Embryonic facial prominence (tissue), 1 donor: ENCODE results near the gene GRM4.

Source experiments
- DNase-seq: peaks from one replicate; pipeline ENCODE4 v3.0.0-alpha.2; 2016; ENCODE audit errors: extremely low spot score

The GRM4 gene

DNA sequence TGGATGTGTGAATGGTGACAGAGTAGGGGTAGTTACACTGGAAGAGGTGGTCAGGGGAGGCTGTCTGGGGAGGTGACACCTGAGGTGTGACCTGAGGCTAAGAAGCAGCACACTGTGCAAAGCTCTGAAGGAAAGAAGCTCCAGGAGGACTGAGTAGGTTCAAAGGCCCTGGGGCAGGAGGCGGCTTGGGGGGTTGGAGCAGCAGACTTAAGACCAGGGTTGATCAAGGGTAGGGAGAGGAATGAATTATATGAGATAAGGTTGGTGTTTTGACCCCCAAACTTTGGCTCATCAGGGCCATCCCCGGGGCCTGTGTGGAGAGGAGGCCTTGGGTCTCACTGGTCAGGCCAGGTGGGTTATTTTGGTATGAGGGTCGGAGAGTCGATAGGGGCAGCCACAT, 166.1 kb downstream of the GRM4 start:
- DNase-seq = no peak

DNA sequence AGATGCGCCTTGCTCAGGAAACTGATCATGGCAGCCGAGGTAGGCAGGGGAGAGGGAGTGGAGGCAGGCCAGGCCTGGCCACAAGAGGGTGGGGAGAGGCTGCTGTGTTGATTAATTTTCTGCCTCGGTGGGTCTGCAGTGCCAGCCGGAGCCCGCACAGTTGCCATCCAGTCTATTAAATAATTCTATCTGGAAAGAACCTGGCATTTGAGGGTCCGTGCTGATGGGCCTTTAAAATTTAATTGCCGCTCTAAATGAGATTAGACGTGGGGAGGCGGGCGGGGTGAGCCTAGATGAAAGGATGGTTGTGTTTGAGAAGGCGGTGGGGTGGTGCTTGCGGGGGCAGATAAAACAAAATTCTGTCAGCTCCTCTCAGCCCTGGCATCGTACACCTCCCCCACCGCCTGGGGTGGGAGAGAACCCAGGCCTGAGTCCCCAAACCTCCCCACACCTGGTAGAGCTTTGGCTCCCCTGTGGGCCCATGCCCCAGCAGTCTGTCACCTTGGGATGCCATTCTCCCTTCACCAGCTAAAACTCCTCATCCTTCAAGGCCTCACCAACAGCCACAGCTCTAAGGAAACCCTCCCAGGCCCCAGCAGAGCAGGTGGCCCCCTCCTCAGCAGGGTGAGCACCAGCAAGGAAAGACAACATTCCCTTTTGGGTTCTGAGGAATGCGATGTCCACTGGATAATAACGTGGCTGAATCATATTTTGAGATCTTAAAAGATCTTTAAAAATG, 167.3 kb downstream of the GRM4 start:
- DNase-seq = no peak

DNA sequence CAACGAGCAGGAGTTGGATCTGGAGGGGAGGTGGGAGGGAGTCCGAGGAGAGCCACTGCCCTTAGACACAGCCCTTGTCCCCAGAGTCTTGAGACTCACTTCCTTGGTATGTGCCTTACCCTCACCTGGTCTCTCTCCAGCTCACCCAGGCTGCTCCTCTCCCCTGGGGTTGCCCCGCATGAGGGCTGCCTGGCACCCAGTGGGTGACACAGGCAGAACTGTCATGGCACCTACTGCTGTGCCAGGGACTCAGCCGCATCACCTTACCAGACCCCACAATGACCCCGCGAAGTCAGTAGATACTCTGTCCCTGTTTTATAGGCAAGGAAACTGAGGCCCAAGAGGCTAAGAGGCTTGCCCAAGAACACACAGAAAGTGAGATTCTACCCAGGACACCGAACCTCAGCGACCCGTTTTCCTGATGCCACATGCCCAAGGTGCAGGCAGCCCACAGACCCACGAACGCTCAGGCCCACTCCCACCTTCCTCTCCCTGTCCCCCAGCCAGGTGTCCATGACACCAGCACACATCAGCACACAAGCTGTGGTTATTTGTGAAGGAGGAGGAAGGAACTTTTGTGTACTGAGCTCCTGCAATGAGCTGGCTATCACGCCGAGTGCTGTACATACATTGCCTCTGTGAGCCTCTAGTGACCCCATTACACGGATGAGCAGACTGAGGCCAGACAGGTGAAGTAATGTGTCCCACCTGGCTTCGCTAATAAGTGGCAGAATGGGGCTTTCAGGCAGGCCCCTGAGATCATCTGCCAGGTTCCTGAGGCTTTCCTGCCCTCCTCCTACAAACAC, 168.1 kb downstream of the GRM4 start:
- DNase-seq = no peak

DNA sequence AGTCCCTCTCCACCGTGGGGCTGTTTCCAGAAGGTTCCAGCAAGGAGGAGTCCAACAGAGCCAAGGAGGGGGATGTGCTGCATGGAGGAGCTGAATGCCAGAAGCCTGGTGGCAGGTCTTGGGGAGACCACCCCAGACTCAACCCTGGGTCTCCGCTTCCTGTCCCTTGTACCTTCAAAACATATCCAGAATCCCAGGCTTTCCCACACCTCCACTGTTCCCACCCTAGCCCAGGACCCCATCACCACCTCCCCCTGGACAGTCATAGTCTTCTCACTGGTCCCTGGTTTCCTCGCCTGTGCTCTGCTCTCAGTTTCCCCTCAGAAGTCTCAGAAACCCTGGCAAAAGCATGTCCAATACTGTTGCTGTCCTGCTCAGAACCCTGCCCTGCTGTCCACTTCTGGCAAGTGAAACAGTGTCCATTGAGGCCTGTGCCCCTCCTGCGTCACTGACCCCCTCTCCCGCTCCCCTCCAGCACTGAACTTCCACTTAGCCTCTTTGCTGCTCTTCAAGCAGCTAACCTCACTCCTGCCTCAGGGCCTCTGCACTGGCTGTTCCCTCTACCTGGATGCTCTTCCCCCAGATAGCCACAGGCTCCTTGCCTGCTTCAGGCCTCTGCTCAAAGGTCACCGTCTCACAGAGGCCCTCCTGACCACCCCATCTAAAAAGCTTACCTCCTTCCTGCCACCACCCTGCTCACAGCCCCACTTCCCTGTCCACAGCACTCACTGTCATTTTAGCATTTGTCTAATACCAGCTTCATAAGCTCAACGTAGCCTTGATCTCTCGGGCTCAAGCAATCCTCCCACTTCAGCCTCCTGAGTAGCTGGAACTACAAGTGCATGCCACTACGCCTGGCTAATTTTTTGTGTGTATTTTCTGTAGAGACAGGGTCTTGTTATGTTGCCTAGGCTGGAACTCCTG, 169.2 kb downstream of the GRM4 start:
- no peak for DNase-seq

DNA sequence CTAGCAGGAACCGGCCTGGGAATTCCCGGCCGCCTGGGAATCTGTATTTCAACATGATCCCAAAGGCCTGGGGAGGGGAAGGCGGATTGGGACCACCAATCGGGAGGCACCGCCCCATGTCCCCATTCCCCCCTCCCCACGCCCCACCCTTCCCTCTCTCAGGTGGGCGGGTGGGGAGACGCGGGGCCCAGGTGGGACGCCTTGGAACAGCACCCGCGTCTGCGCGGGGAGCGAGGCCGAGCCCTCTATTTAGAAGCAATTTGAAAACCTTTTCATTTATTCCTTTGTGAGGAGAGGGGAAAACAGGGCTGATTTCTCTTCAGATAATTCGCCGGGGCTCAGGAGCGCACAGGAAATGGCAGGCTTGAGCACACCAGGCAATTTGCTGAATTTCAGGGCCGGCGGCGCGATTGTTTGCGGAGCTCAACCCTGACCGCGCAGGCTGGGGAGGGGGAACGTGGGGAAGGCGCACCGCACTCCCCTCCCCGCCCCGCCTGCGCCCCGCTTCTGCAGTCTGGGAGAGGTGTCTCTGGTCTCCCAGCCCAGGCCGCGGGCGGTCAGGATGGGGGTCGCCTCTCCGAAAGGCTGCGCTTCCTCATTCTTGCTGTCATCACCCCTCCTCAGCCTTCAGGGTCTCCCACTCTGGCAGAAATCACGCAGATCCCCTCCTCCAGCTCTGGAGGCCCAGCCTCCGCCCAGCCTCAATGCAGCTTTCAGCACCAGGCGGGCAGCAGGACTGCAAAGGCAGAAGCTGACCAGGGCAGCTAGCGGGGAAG, 170.0 kb downstream of the GRM4 start:
- no peak for DNase-seq

DNA sequence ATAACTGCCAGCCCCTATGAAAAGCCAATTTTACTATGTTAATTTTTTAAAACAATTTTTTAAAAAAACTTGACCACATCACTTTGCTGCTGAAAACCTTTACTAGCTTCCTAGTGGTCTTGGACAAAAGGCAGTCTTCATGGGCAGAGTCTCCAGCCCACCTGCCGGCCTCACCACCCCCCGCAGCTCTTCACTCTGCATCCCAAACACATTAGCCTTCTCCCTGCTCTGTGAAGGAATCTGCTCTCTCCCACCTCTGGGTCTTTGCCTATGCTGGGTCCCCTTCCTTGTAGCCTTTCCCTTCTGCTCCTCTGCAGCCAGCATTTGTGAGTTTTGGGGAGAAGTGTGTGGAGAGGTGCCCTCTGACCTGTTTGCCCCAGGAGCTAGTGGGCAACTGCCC, 171.4 kb downstream of the GRM4 start:
- no peak for DNase-seq

DNA sequence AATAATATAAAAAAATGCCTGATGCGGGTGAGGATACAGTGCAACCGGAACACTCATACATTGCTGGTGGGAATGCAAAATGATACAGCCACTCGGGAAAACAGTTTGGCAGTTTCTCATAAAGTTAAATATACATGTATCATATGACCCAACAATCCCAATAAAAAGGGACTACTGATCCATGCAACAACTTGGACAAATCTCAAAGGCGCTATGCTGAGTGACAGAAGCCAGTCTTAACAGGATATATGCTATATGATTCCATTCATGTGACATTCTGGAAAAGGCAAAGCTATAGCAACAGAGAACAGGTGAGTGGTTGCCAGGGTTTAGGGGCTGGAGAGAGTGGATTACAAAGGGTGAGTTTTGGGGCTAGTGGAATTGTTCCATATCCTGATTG, 171.9 kb downstream of the GRM4 start:
- no peak for DNase-seq

DNA sequence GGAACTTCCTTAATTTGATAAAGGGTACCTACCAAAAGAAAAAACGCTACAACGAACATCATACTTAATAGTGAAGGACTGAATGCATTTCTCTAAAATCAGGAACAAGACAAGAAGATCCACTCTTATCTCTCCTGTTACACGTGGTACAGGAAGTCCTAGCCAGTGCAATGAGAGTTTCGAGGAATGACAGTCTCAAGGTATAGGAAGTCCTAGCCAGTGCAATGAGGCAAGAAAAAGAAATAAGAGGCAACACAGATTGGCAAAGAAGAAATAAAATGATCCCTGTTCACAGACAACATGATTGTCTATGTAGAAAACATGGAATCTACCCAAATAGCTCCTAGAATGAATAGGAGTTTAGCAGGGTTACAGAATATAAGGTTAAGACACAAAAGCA, 174.3 kb downstream of the GRM4 start:
- DNase-seq = no peak
